Measurements from ENCODE around the gene TKFC.

GRCh38 chr11:61372659-61373420, 39.8 kb downstream of the TKFC start:
- no peak for TF ChIP-seq POLR2A (IDR thresholded peaks at IDR 0.05)
- no peak for TF ChIP-seq CTCF (IDR thresholded peaks at IDR 0.05)
